DND-41 (cell line): Measurements from ENCODE around the gene PEX16.

Experiments
- ATAC-seq: fragments of 200-7000 bp; cut with Tn5 transposase; 3 replicates; pipeline ENCODE4 v1.9.1; 2021; ENCODE audit warnings: low read depth; ENCODE audit not compliant: insufficient read depth
- DNase-seq: peaks from one replicate; pipeline ENCODE4 v3.0.0-alpha.2; 2020
- H2AFZ ChIP-seq: 2 replicates; pipeline ENCODE4 v1.6.0; 2012; ENCODE audit warnings: low read depth, low read length
- H3K27ac ChIP-seq: 2 replicates; pipeline ENCODE4 v1.5.1; 2012; ENCODE audit warnings: low read length, inconsistent platforms
- H3K27me3 ChIP-seq: fragments of 200-600 bp; sonication (generic); 2 replicates; pipeline ENCODE4 v1.6.0; 2012; ENCODE audit warnings: low read length, mild to moderate bottlenecking, inconsistent platforms; ENCODE audit not compliant: insufficient read depth, poor library complexity
- H3K36me3 ChIP-seq: 2 replicates; pipeline ENCODE4 v1.5.1; 2012; ENCODE audit warnings: low read length, inconsistent platforms; ENCODE audit not compliant: insufficient read depth
- H3K4me1 ChIP-seq: 2 replicates; pipeline ENCODE4 v1.5.1; 2012; ENCODE audit warnings: mild to moderate bottlenecking, low read length; ENCODE audit not compliant: insufficient read depth
- H3K4me2 ChIP-seq: 2 replicates; pipeline ENCODE4 v1.6.0; 2012; ENCODE audit warnings: mild to moderate bottlenecking, moderate library complexity, low read length, inconsistent platforms; ENCODE audit not compliant: insufficient read depth
- H3K4me3 ChIP-seq, 2 experiments: fragments of 200-600 bp in 1 of 2; shearing (Covaris generic) in 1 of 2; 2 replicates each; pipeline ENCODE4 v1.5.1; 2012 to 2016; ENCODE audit warnings: inconsistent platforms in 2 of 2, low read length in 2 of 2, mild to moderate bottlenecking in 2 of 2, low read depth in 1 of 2, moderate library complexity in 1 of 2
- H3K79me2 ChIP-seq: 2 replicates; pipeline ENCODE4 v1.6.0; 2012; ENCODE audit warnings: low read length, inconsistent platforms; ENCODE audit not compliant: insufficient read depth
- H3K9ac ChIP-seq: 2 replicates; pipeline ENCODE4 v1.6.0; 2012; ENCODE audit warnings: low read depth, mild to moderate bottlenecking, inconsistent platforms, low read length, moderate library complexity
- H3K9me3 ChIP-seq: 2 replicates; pipeline ENCODE4 v1.5.1; 2012; ENCODE audit warnings: low read length, moderate library complexity, mild to moderate bottlenecking, inconsistent platforms; ENCODE audit not compliant: insufficient read depth, severe bottlenecking
- H4K20me1 ChIP-seq: 2 replicates; pipeline ENCODE4 v1.6.0; 2012; ENCODE audit warnings: low read length; ENCODE audit not compliant: insufficient read depth
- EZH2 ChIP-seq: IDR thresholded peaks from 3 replicates; pipeline ENCODE4 v1.6.1; 2012; ENCODE audit warnings: borderline replicate concordance, low read depth, mild to moderate bottlenecking, moderate library complexity, low read length, inconsistent platforms; ENCODE audit not compliant: severe bottlenecking
- TF ChIP-seq, protein P1 (sequence below): IDR thresholded peaks from 2 replicates; pipeline ENCODE4 v1.5.1; 2012; ENCODE audit warnings: borderline replicate concordance, low read length, moderate library complexity, mild to moderate bottlenecking; ENCODE audit not compliant: poor library complexity, severe bottlenecking; ENCODE audit errors: extremely low read depth

Gene PEX16

DNA sequence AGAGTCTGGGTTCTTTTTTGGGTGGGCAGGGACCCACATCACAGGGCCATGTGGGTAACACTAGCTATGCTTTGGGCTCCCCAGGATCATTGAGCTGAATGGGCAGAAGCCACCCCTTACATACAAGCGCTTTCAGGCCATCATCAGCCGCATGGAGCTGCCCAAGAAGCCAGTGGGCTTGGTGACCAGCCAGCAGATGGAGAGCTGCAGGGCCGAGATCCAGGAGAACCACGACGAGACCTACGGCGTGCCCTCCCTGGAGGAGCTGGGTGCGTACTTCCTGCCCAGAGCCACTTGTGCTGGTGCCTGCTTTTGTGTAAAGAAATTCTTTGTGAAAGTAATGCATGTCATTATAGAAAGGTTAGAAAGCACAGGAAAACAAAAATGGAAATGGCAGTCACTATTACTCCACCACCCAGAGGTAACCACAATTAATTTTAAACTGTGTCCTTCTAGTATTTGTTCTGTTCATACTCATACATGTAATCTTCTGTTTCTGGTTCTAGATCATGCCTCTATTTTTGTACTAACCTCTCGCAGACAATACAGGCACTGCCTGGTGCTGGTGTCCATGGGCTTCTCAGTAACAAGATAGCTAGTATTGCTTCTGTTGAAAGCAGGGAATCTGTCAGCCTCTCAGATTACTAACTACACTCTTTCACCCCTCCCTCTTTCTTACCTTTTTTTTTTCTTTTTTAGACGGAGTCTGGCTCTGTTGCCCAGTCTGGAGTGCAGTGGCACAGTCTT lies 56.7 kb downstream of the PEX16 start:
- Histone ChIP-seq H3K4me1 (no peaks in the 10 kb centered on the region), H2AFZ (no peak overlapping the region), H3K27me3 (no peaks in the 10 kb centered on the region), H3K9ac (no peak overlapping the region), H3K4me2 (no peak overlapping the region), H3K27ac (no peak overlapping the region), H3K79me2 (no peaks in the 10 kb centered on the region), H3K4me3 (no peak overlapping the region), H4K20me1 (no peaks in the 10 kb centered on the region), H3K9me3 (no peaks in the 10 kb centered on the region), H3K36me3 (peaks cover 81% of the 10 kb centered on the region)
- TF ChIP-seq, protein P1, sequence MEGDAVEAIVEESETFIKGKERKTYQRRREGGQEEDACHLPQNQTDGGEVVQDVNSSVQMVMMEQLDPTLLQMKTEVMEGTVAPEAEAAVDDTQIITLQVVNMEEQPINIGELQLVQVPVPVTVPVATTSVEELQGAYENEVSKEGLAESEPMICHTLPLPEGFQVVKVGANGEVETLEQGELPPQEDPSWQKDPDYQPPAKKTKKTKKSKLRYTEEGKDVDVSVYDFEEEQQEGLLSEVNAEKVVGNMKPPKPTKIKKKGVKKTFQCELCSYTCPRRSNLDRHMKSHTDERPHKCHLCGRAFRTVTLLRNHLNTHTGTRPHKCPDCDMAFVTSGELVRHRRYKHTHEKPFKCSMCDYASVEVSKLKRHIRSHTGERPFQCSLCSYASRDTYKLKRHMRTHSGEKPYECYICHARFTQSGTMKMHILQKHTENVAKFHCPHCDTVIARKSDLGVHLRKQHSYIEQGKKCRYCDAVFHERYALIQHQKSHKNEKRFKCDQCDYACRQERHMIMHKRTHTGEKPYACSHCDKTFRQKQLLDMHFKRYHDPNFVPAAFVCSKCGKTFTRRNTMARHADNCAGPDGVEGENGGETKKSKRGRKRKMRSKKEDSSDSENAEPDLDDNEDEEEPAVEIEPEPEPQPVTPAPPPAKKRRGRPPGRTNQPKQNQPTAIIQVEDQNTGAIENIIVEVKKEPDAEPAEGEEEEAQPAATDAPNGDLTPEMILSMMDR = no peak
- TF ChIP-seq EZH2 = no peak
- DNase-seq = no peak
- no peak for ATAC-seq

DNA sequence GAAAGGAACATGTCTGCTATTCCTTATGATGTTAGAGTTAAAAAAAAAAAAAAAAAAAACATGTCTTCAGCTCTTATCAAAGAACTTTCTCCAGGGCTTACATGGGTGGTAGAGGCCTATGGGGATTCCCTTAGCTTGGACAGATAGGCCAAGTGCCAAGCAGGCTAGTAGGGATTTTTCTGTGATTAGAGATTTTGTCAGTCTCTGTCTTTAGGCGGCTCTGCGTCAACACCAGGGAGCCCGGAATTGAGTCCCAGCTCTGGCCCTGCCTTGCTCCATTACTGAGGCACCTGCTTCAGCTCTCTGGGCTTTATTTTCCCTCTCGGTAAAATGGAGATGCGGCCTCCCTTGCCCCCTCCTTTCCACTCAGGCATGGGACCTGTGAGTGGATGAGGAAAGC lies 57.3 kb downstream of the PEX16 start:
- Histone ChIP-seq H3K9me3 (no peaks in the 10 kb centered on the region), H3K4me2 (no peak overlapping the region), H3K4me3 (no peak overlapping the region), H3K4me1 (no peaks in the 10 kb centered on the region), H3K9ac (no peak overlapping the region), H3K79me2 (no peaks in the 10 kb centered on the region), H2AFZ (no peak overlapping the region), H3K27me3 (no peaks in the 10 kb centered on the region), H3K36me3 (peaks cover 79% of the 10 kb centered on the region), H3K27ac (no peak overlapping the region), H4K20me1 (no peaks in the 10 kb centered on the region)
- DNase-seq (no peak), ATAC-seq (no peak)
- TF ChIP-seq, protein P1 = no peak
- TF ChIP-seq EZH2 = no peak
